Left cardiac atrium (tissue), 4 donors: ENCODE results near the gene FBF1. TPM values are rescaled to one million over a fixed set of nuclear protein-coding genes. Genes with fewer than 3 reads are reported as not detected.

Experiments used
- ATAC-seq, 2 donors: fragments of 200-7000 bp; cut with Tn5 transposase; one replicate each; pipeline ENCODE4 v1.9.1; 2020; ENCODE audit warnings: mild to moderate bottlenecking in 2 of 2, moderate library complexity in 2 of 2
- DNase-seq: peaks from one replicate; pipeline ENCODE4 v3.0.0-alpha.2; 2020
- intact Hi-C, 2 donors: fragments of 100-400 bp; cut with DNase I; formaldehyde crosslinking; loops; one replicate each; pipeline versions ENCODE4 v1.14.1 to v1.15.1; 2022 to 2023
- total RNA-seq, 2 donors: library from RNA; stranded (reverse); fragmentation: NEBNext Ultra II Directional; extraction: Animal tissue kit (Norgen Biotek cat#: 25700); gene quantifications; one replicate each; pipeline ENCODE4 v1.2.1, GENCODE V29; 2021
- donor health status: DM: no; HTN: yes; CAD: no.
- donor health status: DM: no; HTN: yes; CAD: no; lungs with severe emphysema.
- donor health status: DM: yes; HTN: yes; CAD: no.
- donor health status: Dilated cardiomyopathy.

The FBF1 gene
- total RNA-seq, 2 donors from 2014 or later, result 3.0 to 4.7 TPM

GRCh38 chr17:75922173-75922961, 18.5 kb downstream of the FBF1 start:
- ATAC-seq (peak; percentile 36 to 41), DNase-seq (no peak)
- intact Hi-C loops, result no loop called here

- intact Hi-C loops, result no loop called here
- no peak for ATAC-seq
- no peak for DNase-seq
Measured at GRCh38 chr17:75921596-75921995, 19.2 kb downstream of the FBF1 start.

- DNase-seq (no peak), ATAC-seq (no peak)
- intact Hi-C loops, result no loop called here
Measured at GRCh38 chr17:75920045-75920560, 20.7 kb downstream of the FBF1 start.

DNA sequence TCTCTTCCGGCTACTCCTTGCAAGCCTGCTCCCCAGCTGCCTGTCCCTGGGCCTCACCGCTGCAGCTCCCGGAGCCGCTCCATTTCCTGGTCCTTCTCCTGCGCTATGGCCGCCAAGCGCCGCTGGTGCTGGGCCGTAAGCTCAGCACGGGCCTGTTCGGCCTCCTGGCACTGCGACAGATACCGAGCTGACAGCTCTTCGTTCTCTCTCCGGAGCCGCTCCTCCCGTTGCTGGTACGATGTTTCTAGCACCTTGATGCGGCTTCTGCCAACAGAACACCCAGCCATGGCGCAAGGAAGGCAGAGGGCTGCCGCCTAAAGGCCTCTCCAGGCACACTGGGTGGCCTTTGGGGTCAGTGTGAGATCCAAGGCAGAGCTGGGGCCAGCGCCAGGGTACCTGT, 21.2 kb downstream of the FBF1 start:
- no peak for ATAC-seq
- intact Hi-C loops, result no loop called here

DNA sequence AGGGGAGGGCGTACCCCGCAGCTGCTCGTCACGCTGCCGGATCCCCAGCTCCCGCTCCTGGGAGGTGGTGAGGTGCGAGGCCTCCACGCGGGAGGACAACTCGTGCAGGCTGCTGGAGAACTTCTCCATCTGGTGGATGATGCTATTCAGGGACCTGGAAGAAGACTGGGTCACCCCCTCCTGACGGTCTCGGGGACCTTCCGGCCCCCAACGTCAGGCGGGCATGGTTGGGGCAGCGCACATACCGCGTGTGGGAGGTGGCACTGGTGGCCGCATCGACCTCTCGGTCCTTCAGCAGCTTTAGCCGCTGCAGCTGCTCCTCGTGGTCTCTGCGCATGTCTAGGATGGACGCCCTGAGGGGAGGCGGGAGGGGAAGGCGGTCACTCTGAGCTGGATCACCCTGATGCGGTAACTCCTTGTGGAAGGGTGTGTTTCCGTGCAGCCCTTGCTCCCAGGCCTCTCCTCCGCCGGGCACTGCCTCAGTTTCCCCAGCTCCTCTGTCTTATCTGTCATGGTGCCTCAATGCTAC, 22.9 kb downstream of the FBF1 start:
- intact Hi-C loops, result no loop called here
- DNase-seq (no peak), ATAC-seq (no peak)

More for the DNA sequence above, 21.2 kb downstream of the FBF1 start:
- no peak for DNase-seq

DNA sequence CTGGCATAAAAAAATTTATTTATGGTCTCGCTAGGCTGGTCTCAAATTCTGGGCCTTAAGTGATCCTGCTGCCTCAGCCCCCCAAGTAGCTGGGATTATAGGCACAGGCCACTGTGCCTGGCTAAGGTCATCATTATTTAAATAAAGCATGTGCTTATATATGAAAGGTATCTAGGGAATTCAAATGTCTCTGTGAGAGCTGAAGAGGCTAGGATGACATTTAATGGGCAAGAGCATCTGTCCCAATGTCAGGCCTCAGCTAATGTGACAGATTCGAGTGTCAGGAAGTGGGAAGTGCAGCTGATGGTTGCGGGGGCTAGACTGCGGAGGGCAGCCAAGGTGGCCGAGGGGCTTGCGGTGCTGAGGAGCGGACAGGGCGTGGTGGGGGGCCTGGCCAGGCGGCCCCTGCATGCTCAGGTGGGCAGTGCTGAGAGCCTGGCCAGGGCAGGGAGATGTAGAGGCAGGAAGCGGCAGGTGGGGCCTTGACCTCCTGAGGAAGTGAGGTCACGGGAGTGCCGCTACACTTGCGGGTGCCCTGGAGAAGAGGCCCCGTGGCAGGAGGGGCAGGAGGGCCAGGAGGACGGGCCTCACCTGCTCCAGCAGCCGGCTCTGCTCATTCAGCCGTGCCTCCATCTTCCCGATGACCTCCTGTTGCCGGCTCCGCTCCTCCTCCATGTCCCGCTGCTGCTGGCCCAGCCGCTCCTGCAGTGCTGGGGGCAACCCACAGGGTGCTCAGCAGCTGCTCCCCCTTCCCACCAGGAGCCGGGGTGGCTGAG, 23.5 kb downstream of the FBF1 start:
- ATAC-seq (no peak), DNase-seq (no peak)
- intact Hi-C loops, result no loop called here

GRCh38 chr17:75915268-75915667, 25.6 kb downstream of the FBF1 start:
- ATAC-seq (no peak), DNase-seq (no peak)
- intact Hi-C loops, result no loop called here

DNA sequence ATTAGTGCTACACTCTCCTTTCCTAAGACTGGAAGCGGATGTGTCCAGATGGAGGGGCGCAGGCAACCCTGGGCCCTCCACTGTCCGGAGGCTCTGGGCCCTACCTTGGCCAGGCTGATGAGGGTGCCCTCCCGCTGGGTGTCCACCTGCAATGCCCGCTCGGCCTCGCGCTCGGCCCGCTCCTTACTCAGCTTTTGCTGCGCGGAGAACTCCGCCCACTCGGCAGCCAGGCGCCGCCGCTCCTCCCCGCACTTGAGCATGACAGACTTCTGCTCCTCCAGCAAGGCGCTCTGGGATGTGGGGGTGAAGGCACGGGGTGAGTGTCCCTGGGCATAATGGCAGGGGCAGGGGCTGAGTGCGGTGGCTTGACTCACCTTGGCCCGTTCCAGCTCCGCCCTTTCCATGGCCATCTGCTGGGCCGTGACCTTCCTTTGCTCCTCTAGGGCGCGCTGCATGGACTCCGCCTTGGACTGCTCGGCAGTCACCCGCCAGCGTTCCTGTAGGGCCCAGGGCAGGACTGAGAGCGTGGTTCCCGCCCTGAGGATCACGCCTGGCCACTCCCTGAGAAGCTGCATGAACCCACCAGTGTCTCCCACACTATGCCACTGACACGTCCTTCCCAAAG, 26.1 kb downstream of the FBF1 start:
- ATAC-seq (no peak), DNase-seq (no peak)

GRCh38 chr17:75913537-75914210, 27.2 kb downstream of the FBF1 start:
- no peak for DNase-seq
- ATAC-seq, result no peak
- intact Hi-C loops, result no loop called here

More for the DNA sequence above, 26.1 kb downstream of the FBF1 start:
- intact Hi-C loops, result no loop called here

DNA sequence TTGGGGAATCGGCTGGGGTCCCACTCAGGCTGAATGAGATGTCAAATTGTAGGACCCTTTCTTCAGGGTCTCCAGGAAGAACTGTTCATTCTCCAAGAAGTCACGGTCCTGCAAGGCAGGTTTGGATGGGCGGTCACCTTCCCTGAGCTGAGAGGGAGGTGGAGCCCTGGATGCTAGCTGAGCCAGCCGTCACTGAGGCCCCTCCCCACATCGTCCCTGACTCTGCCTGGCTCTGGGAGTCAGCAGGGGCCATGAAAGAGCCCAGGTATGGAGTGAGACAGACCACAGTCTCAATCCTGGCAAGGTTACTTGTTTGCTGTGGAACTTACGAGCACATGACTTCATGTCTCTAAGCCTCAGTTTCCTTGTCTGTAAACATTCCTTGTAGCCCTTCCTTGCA, 30.1 kb downstream of the FBF1 start:
- intact Hi-C loops, result no loop called here
- DNase-seq, result no peak
- ATAC-seq, result peak in 1 of 2 donors; percentile 57

DNA sequence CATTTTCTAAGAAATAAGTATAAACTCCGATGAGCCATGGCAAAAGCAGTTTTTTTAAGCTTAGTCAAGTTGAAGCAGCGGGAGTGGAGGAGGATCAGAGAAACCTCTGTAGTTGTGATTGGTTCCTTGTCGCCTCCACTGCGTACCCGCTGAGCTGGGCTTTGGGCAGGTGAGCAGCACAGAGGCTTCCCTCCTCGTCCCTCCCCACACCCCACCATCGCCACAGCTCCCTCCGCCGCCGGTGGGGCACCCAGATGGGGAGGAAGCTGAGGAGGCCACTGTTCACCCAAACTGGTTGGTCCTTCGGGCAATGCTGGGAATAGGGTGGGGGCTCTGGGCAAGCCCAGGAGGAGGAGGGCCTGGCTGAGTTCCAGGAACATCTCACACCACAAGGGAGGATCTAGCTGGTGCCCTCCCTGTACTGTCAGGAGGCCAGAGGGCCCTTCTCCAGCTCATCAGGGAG, 31.0 kb downstream of the FBF1 start:
- DNase-seq, result peak; percentile 76
- intact Hi-C loops, result loop anchor here in 1 of 2 donors (5.0 kb wide), 1 partner anchor 97 kb away; no protein-coding TSS in a partner anchor
- peak; percentile 76 to 88 for ATAC-seq

- intact Hi-C loops, result loop anchor here in 1 of 2 donors (5.0 kb wide), 1 partner anchor 98 kb away; no protein-coding TSS in a partner anchor
- ATAC-seq, result no peak
- DNase-seq, result no peak
Measured at GRCh38 chr17:75909051-75909811, 31.6 kb downstream of the FBF1 start.

DNA sequence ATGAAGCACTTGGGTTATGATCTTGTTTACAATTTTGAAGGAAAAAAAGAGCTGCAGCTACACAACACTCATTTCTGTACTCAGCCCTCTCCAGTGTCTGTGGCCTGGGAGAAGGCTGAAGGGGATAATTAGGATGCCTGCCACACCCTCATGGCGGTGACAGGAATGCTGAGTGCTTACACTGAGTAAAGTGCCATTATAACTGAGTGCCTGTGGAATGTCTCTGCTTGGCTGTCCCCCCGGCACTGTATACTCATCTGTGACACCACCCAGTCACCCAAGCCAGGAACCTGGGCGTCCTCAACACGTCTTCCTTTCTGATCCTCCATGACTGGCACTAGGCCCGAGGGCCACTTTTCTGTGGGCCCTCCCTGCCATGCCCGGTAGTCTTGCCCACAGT, 32.6 kb downstream of the FBF1 start:
- ATAC-seq (peak; percentile 34 to 42), DNase-seq (peak; percentile 73)
- intact Hi-C loops, result loop anchor here in 1 of 2 donors (5.0 kb wide), 1 partner anchor 99 kb away; no protein-coding TSS in a partner anchor

DNA sequence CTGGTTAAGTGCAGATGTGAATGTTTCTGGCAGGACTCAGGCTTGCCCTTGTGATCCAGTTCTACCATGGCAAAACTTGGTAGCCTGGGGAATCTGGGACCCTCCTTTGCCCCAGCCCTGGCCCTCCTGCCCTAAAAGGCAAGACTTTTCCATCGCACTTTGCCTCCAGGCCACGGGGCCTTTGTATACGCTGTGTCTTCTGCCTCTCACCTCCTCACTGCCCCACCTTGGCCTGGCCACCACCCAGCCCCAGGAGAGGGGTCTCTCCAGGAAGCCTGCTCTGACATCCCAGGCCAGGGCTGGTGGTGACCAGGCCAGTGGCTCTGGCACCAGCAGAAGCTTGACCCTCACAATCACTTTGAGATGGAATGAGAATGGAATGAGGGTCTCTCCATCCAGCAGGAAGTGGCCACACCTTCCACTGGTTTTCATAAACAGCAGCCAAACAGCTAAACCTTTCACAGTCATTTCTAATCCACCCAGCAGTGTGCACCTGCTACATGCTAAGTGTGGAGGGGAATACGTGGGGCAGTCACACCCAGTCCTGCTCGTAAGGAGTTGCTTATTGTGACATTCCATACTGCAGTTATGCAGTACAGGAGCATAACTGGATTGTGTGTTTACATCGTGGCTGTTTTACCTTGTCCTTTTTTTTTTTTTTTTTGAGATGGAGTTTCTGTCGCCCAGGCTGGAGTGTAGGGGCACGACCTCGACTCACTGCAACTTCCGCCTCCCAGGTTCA, 34.5 kb downstream of the FBF1 start:
- intact Hi-C loops, result loop anchor here in 1 of 2 donors (5.0 kb wide), 1 partner anchor 101 kb away; no protein-coding TSS in a partner anchor
- ATAC-seq (no peak), DNase-seq (no peak)

DNA sequence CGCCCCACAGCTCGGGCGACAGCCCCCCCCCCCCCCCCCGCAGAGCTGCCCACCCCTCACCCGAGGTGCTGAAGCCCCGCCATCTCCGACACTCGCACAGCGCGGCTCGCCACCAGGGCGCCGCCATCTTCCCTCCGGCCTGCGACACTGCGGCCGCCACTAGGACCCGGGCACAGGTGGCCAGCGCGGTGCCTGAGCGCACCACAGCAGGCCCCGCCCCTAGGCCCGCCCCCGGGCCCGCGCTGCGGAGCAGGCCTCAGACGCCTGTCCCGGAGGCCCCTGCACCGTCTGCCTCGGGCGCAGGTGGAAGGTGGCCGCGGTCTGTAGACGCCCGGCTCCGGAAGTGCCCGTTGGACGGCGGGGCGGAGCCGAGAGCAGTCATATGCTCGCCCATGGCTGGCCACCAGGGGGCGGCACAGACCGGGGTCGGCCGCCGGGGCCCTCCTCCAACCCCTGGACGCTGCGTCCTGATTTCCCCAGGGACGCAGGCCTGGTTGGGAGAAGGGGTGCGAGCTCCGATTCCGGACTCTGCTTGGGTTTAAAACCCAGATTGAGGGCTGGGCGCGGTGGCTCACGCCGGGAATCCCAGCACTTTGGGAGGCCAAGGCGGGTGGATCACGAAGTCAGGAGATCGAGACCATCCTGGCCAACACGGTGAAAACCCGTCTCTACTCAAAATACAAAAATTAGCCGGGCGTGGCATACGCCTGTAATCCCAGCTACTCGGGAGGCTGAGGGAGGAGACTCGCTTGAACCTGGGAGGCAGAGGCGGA, 35.9 kb downstream of the FBF1 start, which contains the start of gene MRPL38:
MRPL38 (minus strand) TSS at position 136 of the 773 bp plus-strand sequence; CDS start at position 127, 9 bp downstream.
- DNase-seq (peak; percentile 93), ATAC-seq (peak; percentile 92 to 95)
- intact Hi-C loops, result loop anchor here (2.0 to 5.0 kb wide), 2 partner anchors 102 kb away; no protein-coding TSS in a partner anchor

DNA sequence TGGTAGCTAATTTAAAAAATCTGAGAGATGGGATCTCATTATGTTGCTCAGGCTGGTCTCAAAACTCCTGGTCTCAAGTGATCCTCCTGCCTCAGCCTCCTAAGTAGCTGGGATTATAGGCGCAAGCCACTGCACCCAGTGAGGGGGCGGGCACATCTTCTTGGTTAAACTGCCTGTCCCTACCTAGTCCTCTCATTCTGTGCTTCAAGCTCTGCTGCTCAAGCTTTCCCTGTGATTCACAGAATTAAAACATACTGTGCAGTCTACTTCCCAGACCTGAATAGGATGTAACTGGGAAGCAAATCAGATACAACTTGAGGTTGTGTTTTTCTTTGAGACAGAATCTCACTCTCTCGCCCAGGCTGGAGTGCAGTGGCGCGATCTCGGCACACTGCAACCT, 38.4 kb downstream of the FBF1 start:
- intact Hi-C loops, result no loop called here
- DNase-seq, result no peak
- ATAC-seq, result no peak
